NCI-H146 (cell line): Measurements from ENCODE around the gene SUV39H1.
A peak's percentile ranks its signal among the peaks of the same experiment; 100 is the strongest.

Experiments
- DNase-seq: peaks from one replicate; lab custom pipeline; 2025; lab: John Stamatoyannopoulos, UW

SUV39H1 gene

DNA sequence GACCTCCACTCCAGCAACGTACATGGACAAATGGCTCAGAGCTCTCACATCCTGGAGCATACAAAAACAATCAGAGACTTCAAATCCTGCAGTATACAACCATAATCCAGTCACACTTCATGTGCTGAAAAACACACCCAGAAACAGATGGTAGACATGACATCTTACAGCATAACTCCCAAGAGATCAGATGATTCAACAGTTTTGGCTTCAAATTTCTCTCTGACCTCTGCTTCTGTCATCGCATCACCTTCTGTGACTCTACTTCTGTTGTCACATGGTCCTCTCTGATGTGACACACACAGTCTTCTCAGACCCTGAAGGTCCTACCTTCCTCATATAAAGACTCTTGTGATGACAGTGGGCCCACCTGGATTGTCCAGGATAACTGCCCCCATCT is 18.5 kb downstream of the SUV39H1 start:
- no peak for DNase-seq

DNA sequence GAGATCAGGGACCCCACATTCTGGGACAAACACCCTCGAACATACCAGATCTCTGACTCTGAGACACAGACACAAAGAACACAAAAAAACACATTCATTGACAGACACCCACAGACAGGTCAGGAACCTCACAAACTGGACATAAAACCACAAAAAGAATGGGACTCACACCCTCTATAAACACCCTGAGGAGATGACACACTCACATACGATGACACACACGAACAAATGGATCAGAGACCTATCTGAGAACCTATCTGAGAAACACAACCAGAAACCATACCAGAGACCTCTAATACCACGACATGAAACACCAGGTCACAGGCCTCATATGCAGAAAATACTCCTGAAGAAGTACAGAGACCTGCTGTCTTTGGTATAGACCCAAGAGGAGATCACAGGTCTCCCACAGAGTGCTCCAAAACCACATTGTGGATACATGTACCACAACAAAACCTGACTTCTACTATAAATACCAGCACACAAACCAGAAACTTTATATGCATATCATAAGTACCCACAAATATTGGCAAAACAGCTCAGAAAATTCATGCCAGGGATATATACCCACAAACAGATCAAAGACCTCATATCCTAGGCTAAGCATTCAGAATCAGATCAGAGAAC is 19.5 kb downstream of the SUV39H1 start:
- no peak for DNase-seq

DNA sequence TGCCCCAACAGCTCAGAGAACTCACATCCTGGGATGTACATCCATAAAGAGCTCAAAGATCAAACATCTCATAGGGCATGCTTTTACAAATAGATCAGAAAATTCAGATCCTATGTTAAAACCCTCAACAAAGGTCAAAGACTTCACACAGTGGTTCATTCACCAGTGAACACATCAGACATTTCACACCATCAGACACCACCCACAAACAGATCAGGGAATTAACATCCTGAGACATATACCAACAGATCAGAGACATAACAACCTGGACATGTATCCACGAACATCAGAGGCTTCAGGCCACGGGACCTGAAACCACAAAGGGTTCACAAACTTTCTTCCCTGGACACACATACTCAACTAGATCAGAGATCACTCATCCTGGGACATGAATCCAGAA is 23.4 kb downstream of the SUV39H1 start:
- DNase-seq = no peak

DNA sequence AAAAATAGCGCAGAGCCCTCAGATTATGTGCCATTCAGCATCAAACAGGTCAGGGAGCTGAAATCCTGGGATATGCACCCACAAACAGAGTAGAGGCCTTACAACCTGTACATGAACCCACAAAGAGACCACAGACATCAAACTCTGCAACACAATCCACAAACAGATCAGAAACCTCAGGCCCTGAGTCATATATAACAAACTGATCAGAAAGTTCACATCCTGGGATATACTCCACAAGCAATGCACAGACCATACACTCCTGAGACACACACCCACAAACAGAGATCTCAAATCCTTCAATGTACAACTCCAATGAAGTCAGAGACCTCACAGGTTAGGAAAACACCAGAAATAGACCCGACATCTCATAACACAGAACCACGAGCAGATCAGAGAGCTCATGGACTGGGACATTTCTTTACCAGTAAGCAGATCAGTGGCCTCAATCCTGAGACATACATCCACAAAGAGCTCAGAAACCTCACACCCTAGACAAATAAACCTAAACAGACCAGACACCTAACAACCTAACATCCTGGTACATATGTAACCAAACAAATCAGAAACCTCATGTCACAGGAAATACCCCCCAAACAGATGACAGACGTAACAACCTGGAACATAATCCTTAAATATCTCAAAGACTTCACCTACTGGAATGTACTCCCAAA is 24.2 kb downstream of the SUV39H1 start:
- no peak for DNase-seq

DNA sequence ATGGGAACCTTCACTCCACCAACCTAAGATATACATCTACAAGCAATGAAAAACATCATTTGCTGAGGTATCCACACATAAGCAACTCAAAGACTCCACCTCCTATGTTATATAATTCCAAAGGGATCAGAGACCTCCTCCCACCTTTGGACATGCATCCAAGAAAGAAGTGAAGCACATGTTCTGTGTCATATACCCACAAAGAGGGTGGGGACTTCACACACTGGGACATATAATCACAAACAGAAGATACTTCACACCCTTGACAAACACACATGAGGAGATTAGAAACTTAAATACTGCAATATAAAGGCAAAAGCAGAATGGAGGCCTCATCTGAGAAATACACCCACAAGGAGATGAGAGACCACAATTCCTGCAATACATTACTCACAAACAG is 25.4 kb downstream of the SUV39H1 start:
- no peak for DNase-seq

DNA sequence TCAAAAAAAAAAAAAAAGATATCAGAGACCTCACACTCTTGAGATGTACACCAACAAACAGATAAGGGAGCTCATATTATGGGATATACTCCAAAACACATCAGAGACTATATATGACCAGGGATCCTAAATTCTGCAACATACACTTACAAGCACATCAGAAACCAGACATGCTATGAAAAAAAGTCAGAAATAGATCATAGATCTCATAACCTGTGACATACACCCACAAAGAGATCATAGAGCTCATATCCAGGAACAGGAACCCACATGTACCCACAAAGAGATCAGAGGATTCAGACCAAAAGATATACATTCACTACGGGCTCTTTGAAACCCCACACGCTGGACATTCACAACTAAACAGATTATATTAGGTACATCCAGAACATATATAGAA is 30.1 kb downstream of the SUV39H1 start:
- no peak for DNase-seq

DNA sequence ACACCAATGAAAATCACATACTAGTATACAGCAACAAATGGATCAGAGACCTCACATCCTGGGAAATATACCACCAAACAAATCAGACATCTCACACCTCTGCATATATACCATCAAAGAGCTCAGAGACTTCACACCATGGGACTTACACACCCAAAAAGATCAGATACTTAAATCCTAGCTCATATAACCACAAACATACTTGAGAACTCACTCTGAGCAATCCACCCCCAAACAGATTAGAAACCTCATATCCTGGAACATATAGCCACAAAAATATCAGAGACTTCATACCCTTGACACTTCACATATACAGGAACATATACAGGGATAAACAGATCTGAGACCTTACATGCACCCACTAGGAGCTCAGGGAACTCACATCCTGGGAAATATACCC is 32.1 kb downstream of the SUV39H1 start:
- DNase-seq = no peak

DNA sequence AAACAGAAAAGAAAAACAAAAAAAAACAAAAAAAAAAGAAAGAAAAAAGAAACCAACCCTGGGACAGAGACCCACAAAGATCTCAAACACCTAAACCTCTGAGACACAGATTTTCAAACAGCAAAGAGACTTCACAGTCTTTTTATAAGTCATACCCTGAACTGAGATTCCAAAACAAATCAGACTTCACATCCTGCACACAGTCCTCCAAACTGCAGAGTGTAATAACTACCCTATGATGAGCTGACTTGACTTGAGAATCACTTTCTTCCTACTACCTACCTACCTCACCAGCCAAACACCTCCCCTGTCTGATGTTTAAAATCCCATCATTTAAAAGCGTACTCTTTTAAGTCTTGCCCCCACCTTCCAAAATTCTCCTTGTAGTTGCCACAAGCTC is 39.8 kb downstream of the SUV39H1 start:
- DNase-seq = no peak

DNA sequence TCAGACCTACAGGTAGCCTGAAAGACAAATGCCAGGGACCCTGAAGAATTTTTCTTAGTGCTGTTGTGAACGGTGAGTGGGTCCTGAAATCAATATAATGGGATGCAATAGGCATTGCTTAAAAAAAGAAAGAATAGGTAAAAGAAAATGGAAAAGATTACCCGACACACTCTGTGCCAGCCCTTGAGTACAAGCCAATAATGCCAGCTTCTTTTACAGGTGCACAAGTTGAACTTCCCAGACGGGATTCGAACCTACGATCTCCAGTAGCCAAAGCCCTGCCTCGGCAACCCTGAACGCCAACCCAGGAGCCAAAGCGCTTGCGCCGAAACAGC is 40.3 kb downstream of the SUV39H1 start:
- no peak for DNase-seq

DNA sequence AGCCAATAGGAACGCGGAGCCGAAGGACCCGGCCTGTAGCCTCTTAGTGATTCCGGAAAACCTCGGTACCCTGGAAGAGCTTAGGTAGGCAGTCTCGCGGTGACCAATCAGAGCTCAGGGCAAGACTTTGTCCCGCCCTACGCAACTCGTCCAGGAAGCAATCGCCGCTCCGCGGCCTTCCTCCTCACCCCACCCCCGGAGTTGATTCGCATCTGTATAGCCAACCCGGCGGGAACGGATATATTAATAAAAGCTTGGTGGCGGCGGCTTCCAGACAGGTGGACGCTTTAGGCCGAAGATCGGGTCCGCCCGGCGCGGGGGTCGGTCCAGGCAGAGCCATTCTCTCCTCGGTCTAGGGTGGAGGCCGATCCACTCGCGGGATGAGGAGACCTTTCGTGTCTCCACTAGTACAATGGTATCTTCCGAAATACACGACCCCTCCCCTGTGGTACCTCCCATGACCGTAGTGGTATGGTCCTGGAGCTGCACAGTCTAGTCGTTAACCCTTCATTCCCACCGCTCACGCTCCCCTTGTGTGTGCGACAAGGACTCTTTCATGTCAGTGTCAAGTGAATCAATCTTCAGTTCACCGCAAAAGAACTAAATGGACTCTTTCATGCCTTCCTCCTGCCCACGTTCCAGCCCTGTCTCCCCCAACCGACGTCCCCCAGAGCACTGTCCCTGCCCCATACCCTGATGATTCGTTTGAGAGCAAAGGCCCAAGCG is 40.8 kb downstream of the SUV39H1 start:
- DNase-seq = peak; percentile 98

DNA sequence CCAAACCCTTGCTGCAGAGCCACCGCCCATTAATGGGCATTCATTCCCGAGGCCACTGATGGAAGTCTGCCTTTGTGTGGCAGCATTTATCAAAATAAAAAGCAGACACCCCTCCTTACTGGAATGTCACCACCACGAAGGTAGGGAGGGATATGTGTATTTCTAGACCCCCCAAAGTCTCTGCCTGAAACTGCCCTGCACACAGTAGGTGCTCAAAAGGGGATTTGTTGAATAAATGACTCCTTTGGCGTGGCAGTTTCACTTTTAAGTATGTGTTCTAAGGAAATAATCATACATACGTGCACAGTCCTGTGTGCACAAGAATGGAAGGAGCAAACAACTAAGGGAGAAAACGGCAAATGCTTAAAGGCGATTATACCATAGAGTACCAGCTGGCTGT is 41.4 kb downstream of the SUV39H1 start:
- DNase-seq = peak; percentile 53

DNA sequence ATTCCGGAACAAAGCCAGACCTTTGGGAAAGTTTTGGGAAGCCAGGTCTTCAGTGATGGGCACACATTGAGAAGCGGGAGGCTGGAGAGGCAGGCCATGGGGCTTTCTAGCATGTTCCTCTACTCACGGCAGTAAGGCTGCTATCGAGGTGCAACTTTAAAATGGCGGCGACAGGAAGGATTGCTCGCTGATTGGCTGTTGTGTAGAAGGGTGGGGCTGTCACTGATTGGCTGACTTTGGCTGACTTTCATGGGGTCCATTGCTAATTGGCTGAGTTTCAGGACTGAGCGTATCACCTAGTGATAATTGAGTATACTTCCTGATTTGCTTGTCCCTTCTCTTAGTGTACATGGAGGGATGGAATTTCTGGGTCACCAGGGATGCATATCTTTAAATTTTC is 45.3 kb downstream of the SUV39H1 start:
- no peak for DNase-seq

DNA sequence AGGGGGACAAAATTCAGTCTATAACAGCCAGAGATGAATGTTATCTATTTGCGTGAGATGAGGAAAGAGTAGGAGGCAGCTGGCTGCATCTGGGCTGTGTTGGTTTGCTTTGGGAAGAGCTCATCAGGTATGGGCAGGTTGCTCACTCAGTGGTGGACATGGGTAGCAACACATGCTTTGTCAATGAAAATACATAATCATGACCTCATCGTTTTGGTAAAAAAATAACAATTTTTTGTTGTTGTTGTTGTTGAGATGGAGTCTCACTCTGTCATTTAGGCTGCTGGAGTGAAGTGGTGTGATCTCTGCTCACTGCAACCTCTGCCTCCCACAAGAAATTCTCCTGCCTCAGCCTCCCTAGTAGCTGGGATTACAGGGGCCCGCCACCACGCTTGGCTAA is 48.7 kb downstream of the SUV39H1 start:
- no peak for DNase-seq

DNA sequence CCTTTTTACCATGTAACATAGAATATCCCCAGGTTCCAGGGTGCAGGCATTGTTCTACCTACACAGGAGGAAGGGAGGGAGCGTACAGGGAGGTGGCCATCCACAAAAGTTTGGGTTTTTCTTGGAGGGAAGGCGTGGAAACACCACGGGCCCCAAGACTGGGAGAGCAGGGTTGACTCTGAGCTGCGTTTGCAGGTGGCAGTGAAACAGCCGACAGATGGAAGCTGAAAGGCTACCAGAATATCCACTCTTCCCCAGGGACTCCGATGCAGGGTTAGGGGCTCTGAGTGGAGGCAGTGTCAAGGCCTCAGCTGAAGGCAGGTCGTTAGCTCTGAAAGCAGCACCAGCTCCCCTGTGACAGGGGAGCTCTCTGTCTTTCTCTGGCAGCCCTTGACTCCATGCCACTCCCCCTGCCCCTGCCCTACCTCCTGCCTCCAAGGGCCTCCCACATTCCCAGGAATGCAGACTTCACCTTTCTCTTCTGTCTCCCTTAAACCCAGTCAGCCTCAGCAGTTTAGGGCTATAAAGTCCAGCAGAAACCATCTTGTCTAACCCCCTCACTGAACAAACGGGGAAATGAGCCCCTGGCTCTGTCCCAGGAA is 51.0 kb downstream of the SUV39H1 start:
- no peak for DNase-seq

DNA sequence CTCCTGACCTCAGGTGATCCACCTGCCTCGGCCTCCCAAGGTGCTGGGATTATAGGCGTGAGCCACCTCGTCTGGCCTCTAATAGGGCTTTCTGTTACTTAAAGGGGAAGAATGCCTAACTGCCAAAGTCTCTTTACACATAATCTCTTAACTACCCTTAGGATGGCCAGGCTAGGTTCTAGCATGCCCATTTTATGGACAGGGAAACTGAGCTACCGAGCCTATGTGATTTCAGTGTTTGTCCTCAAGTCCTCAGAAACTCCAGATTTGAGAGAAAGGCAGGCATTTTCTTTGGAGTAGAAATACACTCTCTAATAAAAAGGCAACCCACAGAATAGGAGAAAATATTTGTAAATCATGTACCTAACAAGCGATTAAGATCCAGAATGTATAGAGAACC is 52.6 kb downstream of the SUV39H1 start:
- no peak for DNase-seq

DNA sequence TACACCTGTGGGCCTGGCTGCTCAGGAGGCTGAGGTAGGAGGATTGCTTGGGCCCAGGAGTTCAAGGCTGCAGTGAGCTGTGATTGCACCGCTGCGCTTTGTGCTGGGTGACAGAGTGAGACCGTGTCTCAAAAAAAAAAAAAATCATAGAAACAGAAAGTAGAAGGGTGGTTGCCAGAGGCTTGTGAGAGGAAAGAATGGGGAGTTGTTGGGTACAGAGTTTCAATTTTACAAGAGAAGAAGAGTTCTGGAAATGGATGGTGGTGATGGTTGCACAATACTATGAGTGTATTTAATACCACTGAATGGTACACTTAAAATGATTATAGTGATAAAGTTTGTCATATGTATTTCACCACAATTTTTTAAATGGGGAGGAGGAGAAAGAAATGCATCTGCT is 54.8 kb downstream of the SUV39H1 start:
- DNase-seq = no peak

DNA sequence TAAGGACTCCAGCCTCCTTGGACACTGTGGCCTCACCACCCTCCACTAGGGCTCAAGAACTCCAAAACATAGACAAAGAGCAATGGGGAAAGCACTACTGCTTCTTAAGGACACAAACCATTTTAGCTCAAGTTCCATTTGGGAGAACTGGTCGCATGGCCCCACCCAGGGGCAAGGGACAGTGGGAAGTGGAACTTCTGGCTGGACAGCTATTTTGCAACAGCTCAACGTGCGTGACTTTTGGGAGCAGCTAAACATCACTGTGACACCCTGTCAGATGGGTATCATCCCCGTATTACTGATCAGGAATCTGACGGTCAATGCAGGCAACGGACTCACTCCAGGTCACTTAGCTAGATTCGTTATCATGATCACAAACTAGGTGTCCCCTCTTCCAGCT is 56.0 kb downstream of the SUV39H1 start:
- DNase-seq = no peak

DNA sequence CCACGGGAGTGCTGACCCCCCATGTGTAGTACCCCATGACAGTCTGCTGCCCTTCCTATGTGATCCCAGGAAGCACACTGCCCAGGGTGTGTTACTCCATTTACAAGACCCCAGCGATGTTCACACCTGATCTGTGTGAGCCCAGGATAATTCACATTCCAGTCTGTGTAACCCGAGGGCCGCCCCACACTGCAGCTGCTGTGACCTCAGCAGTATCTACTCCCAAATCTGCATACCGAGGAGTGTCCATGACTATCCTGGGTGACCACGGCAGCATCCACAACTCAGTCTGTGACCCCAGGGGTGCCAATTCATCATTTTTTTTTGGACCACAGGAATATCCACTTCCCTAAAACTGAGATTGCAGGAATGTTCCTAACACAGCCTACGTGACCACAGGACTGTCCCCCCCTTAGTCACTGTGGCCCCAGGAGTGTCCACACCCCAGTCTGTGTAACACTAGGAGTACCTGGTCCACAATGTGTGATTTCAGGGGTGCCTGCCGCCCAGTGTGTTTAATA is 57.2 kb downstream of the SUV39H1 start:
- no peak for DNase-seq

DNA sequence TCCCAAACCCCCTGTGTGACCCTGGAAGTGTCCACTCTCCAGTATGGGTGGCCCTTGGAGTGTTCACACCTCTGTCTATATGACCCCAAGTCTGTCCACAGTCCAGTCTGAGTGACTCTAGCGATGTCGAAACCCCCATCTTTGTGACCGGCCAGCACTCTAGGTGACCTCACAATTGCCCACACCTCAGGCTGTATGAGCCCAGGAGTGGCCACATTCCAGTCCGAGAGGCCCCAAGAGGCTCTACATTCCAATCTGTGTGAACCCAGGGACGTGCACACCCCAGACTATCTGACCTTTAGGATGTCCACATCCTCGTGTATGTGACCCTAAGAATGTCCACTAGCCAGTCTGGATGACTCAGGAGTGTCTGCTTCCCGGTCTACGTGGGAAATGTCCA is 57.7 kb downstream of the SUV39H1 start:
- DNase-seq = no peak
